SK-N-SH treated with all-trans-retinoic acid at 6 μM for 48 hours (cell line): ENCODE data around the gene MZB1.

Experiments used
- ATAC-seq: fragments of 200-7000 bp; cut with Tn5 transposase; 3 replicates; pipeline ENCODE4 v1.9.1; 2020; ENCODE audit warnings: mild to moderate bottlenecking, moderate library complexity
- ARNTL ChIP-seq: fragments of 450-650 bp; formaldehyde crosslinking; IDR thresholded peaks from 2 replicates; pipeline ENCODE4 v1.5.0; 2020; ENCODE audit warnings: low read depth, mild to moderate bottlenecking, moderate library complexity, borderline replicate concordance
- BACH2 ChIP-seq: fragments of 250-450 bp; sonication (Bioruptor Pico); IDR thresholded peaks from 2 replicates; pipeline ENCODE4 v1.9.0; 2021; ENCODE audit warnings: mild to moderate bottlenecking, borderline replicate concordance
- CREB5 ChIP-seq: fragments of 250-450 bp; sonication (Bioruptor Pico); IDR thresholded peaks from 2 replicates; pipeline ENCODE4 v1.5.1; 2020; ENCODE audit warnings: low read depth, mild to moderate bottlenecking, moderate library complexity
- CSDC2 ChIP-seq: fragments of 250-450 bp; sonication (Bioruptor Pico); IDR thresholded peaks from 2 replicates; pipeline ENCODE4 v1.5.0; 2020; ENCODE audit warnings: mild to moderate bottlenecking, moderate library complexity
- GLIS3 ChIP-seq: fragments of 250-450 bp; sonication (Bioruptor Pico); IDR thresholded peaks from 2 replicates; pipeline ENCODE4 v1.5.0; 2020; ENCODE audit warnings: mild to moderate bottlenecking, moderate library complexity
- ISL1 ChIP-seq: fragments of 250-450 bp; sonication (Bioruptor Pico); IDR thresholded peaks from 2 replicates; pipeline ENCODE4 v2.1.2; 2022; ENCODE audit warnings: mild to moderate bottlenecking, moderate library complexity
- OSR1 ChIP-seq: fragments of 250-450 bp; sonication (Bioruptor Pico); IDR thresholded peaks from 2 replicates; pipeline ENCODE4 v1.8.0; 2022; ENCODE audit warnings: moderate library complexity, mild to moderate bottlenecking, inconsistent platforms
- PATZ1 ChIP-seq: fragments of 250-450 bp; sonication (Bioruptor Pico); IDR thresholded peaks from 2 replicates; pipeline ENCODE4 v1.8.0; 2020; ENCODE audit warnings: mild to moderate bottlenecking, moderate library complexity, borderline replicate concordance
- POU6F1 ChIP-seq: fragments of 250-450 bp; sonication (Bioruptor Pico); IDR thresholded peaks from 2 replicates; pipeline ENCODE4 v1.8.0; 2021; ENCODE audit warnings: low read depth, mild to moderate bottlenecking, moderate library complexity, borderline replicate concordance
- PPARA ChIP-seq: fragments of 250-450 bp; sonication (Bioruptor Pico); IDR thresholded peaks from 2 replicates; pipeline ENCODE4 v1.5.0; 2020; ENCODE audit warnings: mild to moderate bottlenecking, borderline replicate concordance
- RARB ChIP-seq: fragments of 250-450 bp; sonication (Bioruptor Pico); IDR thresholded peaks from 2 replicates; pipeline ENCODE4 v1.8.0; 2021; ENCODE audit warnings: mild to moderate bottlenecking, moderate library complexity
- SNAI2 ChIP-seq: fragments of 250-450 bp; sonication (Bioruptor Pico); IDR thresholded peaks from 2 replicates; pipeline ENCODE4 v1.5.0; 2020; ENCODE audit warnings: mild to moderate bottlenecking, moderate library complexity
- TCF4 ChIP-seq: fragments of 250-450 bp; sonication (Bioruptor Pico); IDR thresholded peaks from 2 replicates; pipeline ENCODE4 v1.8.0; 2021; ENCODE audit warnings: mild to moderate bottlenecking, moderate library complexity, borderline replicate concordance
- TOX ChIP-seq: fragments of 250-450 bp; sonication (Bioruptor Pico); IDR thresholded peaks from 2 replicates; pipeline ENCODE4 v1.8.0; 2021; ENCODE audit warnings: mild to moderate bottlenecking, moderate library complexity, borderline replicate concordance
- TSHZ2 ChIP-seq: fragments of 250-450 bp; sonication (Bioruptor Pico); IDR thresholded peaks from 2 replicates; pipeline ENCODE4 v1.5.0; 2020; ENCODE audit warnings: mild to moderate bottlenecking, moderate library complexity
- ZC3H10 ChIP-seq: fragments of 250-450 bp; sonication (Bioruptor Pico); IDR thresholded peaks from 2 replicates; pipeline ENCODE4 v1.5.1; 2021; ENCODE audit warnings: mild to moderate bottlenecking, moderate library complexity
- ZFP3 ChIP-seq: fragments of 250-450 bp; sonication (Bioruptor Pico); IDR thresholded peaks from 2 replicates; pipeline ENCODE4 v1.5.0; 2020; ENCODE audit warnings: mild to moderate bottlenecking, moderate library complexity
- ZFP30 ChIP-seq: fragments of 450-650 bp; formaldehyde crosslinking; IDR thresholded peaks from 2 replicates; pipeline ENCODE4 v1.5.0; 2022; ENCODE audit warnings: mild to moderate bottlenecking, moderate library complexity
- ZNF565 ChIP-seq: fragments of 450-650 bp; formaldehyde crosslinking; conservative IDR thresholded peaks from 2 replicates; pipeline ENCODE4 v1.5.0; 2020; ENCODE audit warnings: low read depth, mild to moderate bottlenecking, moderate library complexity
- ZNF70 ChIP-seq: fragments of 450-650 bp; formaldehyde crosslinking; IDR thresholded peaks from 2 replicates; pipeline ENCODE4 v1.5.0; 2020; ENCODE audit warnings: mild to moderate bottlenecking, moderate library complexity
- ZNF8 ChIP-seq: fragments of 450-650 bp; formaldehyde crosslinking; IDR thresholded peaks from 2 replicates; pipeline ENCODE4 v1.5.0; 2020; ENCODE audit warnings: mild to moderate bottlenecking, moderate library complexity

The MZB1 gene

GRCh38 chr5:139378101-139378825, 11.4 kb downstream of the MZB1 start:
- no peak for ATAC-seq
- TF ChIP-seq POU6F1 = no peak
- TF ChIP-seq ZFP3 = no peak
- TF ChIP-seq ARNTL = no peak
- TF ChIP-seq TCF4 (CRISPR knock-in tag) = no peak
- TF ChIP-seq SNAI2 = no peak
- no peak for TF ChIP-seq ZNF565 (CRISPR knock-in tag)
- no peak for TF ChIP-seq ZNF70 (CRISPR knock-in tag)
- TF ChIP-seq PATZ1 (CRISPR knock-in tag) = no peak
- no peak for TF ChIP-seq TSHZ2 (CRISPR knock-in tag)
- TF ChIP-seq ZFP30 (CRISPR knock-in tag) = no peak
- TF ChIP-seq GLIS3 = no peak
- no peak for TF ChIP-seq BACH2 (CRISPR knock-in tag)
- TF ChIP-seq CSDC2 (CRISPR knock-in tag) = no peak
- TF ChIP-seq PPARA (CRISPR knock-in tag) = no peak
- TF ChIP-seq TOX (CRISPR knock-in tag) = no peak
- no peak for TF ChIP-seq ZNF8 (CRISPR knock-in tag)

- no peak for ATAC-seq
- no peak for TF ChIP-seq TOX (CRISPR knock-in tag)
- no peak for TF ChIP-seq POU6F1
- TF ChIP-seq TCF4 (CRISPR knock-in tag) = no peak
- TF ChIP-seq CSDC2 (CRISPR knock-in tag) = no peak
- no peak for TF ChIP-seq PPARA (CRISPR knock-in tag)
- no peak for TF ChIP-seq OSR1
- TF ChIP-seq BACH2 (CRISPR knock-in tag) = no peak
- no peak for TF ChIP-seq ZNF8 (CRISPR knock-in tag)
- TF ChIP-seq ISL1 (CRISPR knock-in tag) = no peak
- TF ChIP-seq ZFP30 (CRISPR knock-in tag) = no peak
- no peak for TF ChIP-seq CREB5 (CRISPR knock-in tag)
- no peak for TF ChIP-seq TSHZ2 (CRISPR knock-in tag)
- no peak for TF ChIP-seq ZNF565 (CRISPR knock-in tag)
- TF ChIP-seq ZNF70 (CRISPR knock-in tag) = no peak
- TF ChIP-seq ARNTL = no peak
- TF ChIP-seq RARB = no peak
- no peak for TF ChIP-seq PATZ1 (CRISPR knock-in tag)
- no peak for TF ChIP-seq ZC3H10 (CRISPR knock-in tag)
Measured at GRCh38 chr5:139377226-139377625, 12.5 kb downstream of the MZB1 start.
